Measurements from ENCODE around the gene PPM1A. TPM values are rescaled to one million over a fixed set of nuclear protein-coding genes. Genes with fewer than 3 reads are reported as not detected.

PPM1A gene
- total RNA-seq, 1 donor from 2014 or later = 35.5 TPM

DNA sequence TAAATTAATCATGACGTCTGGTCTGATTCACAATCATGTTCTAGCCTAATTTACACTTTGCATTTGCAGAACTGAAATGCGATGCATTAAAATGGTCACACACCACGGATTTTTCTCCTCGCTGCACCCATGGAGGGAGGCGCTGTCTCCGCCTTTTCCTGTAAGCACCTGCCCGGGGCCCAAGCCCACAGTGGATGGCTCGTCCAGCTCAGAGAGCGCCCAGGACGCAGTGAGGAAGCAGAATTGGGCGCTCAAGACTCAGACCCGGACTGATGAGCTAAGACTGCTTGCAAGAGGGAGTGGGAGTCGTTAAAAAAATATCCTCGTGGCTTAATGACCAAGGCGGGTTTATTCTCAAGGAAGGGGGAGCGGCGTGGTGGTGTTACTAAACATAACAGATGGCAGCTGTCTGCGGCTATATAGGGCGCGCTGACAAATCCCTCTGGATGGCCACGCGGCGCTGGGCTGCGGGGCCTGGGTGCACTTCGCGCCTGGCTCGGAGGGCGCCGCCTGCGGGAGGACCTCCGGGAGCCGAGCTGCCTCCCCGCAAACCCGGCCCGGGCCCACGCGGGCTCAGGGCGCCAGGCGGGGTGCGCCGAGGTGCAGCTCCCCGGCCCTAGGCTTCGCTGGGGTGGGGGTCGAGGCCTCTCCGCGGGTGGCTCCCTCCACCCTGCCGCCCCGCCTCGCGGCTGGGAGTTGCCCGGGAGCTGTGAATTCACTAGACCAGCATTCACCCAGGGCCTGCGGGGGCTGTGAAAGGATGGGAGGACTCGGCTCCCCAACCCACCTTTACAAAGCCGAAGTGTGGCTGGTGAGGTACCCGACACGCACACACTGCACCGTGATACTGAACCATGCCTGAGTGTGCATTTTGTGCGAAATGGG is 78.7 kb downstream of the PPM1A start:
- DNase-seq (ENCODE audit: low read depth) = no peak
- Histone ChIP-seq H3K36me3 (ENCODE audit: control insufficient read depth, insufficient read depth, low read length) (no peaks in the 10 kb centered on the region), H3K27me3 (ENCODE audit: control insufficient read depth, insufficient read depth, low read length) (no peaks in the 10 kb centered on the region), H3K4me3 (ENCODE audit: low read depth, low read length) (peak overlapping the region; percentile 13)
- TF ChIP-seq, protein P1, sequence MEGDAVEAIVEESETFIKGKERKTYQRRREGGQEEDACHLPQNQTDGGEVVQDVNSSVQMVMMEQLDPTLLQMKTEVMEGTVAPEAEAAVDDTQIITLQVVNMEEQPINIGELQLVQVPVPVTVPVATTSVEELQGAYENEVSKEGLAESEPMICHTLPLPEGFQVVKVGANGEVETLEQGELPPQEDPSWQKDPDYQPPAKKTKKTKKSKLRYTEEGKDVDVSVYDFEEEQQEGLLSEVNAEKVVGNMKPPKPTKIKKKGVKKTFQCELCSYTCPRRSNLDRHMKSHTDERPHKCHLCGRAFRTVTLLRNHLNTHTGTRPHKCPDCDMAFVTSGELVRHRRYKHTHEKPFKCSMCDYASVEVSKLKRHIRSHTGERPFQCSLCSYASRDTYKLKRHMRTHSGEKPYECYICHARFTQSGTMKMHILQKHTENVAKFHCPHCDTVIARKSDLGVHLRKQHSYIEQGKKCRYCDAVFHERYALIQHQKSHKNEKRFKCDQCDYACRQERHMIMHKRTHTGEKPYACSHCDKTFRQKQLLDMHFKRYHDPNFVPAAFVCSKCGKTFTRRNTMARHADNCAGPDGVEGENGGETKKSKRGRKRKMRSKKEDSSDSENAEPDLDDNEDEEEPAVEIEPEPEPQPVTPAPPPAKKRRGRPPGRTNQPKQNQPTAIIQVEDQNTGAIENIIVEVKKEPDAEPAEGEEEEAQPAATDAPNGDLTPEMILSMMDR (IDR thresholded peaks at IDR 0.05; ENCODE audit: insufficient read depth, low read length, severe bottlenecking) = no peak
- no peak for FAIRE-seq

DNA sequence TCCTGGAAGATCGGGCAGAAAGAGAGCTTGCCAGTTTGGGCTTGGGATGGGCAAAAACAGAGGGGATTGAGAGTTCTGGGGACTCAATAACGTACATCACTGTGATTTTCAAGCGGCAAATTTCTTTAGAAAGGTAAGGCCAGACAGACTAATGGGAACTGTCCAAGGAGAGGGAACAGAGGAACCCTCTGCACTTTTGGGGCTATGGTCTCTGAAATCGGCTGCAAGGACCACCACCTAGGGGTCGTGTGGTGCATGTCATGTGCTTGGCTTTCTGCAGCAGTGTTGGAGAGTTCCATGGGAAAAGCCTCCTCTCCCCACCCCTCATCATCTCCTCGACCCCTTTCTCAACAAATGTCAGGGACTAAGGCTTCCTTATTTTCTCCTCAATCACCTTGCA is 79.6 kb downstream of the PPM1A start:
- FAIRE-seq (no peak), DNase-seq (ENCODE audit: low read depth) (no peak)
- Histone ChIP-seq H3K36me3 (ENCODE audit: control insufficient read depth, insufficient read depth, low read length) (no peaks in the 10 kb centered on the region), H3K4me3 (ENCODE audit: low read depth, low read length) (no peak overlapping the region), H3K27me3 (ENCODE audit: control insufficient read depth, insufficient read depth, low read length) (no peaks in the 10 kb centered on the region)
- TF ChIP-seq, protein P1 (IDR thresholded peaks at IDR 0.05; ENCODE audit: insufficient read depth, low read length, severe bottlenecking) = no peak

DNA sequence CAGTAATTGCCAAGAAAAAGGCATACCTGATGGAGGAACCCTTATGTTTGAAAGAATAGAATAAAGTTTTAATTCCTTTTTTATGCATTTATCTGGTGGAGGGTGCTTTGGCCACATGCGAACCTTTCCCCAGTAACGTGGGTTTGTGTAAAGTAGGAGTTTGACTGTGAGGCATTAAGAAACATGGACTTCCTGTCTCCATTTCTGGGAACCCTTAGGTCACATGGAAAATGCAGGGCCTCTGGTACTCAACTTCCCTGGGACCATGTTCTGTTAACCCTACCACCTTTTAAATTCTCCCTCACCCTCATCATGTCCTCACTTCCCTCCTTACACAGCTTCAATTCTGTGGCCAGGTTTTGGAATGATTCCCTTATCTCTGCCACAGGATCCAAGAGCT is 80.3 kb downstream of the PPM1A start:
- FAIRE-seq (peak; percentile 43), DNase-seq (ENCODE audit: low read depth) (no peak)
- TF ChIP-seq, protein P1 (IDR thresholded peaks at IDR 0.05; ENCODE audit: insufficient read depth, low read length, severe bottlenecking) = no peak
- Histone ChIP-seq H3K27me3 (ENCODE audit: control insufficient read depth, insufficient read depth, low read length) (no peaks in the 10 kb centered on the region), H3K36me3 (ENCODE audit: control insufficient read depth, insufficient read depth, low read length) (no peaks in the 10 kb centered on the region), H3K4me3 (ENCODE audit: low read depth, low read length) (no peak overlapping the region)

DNA sequence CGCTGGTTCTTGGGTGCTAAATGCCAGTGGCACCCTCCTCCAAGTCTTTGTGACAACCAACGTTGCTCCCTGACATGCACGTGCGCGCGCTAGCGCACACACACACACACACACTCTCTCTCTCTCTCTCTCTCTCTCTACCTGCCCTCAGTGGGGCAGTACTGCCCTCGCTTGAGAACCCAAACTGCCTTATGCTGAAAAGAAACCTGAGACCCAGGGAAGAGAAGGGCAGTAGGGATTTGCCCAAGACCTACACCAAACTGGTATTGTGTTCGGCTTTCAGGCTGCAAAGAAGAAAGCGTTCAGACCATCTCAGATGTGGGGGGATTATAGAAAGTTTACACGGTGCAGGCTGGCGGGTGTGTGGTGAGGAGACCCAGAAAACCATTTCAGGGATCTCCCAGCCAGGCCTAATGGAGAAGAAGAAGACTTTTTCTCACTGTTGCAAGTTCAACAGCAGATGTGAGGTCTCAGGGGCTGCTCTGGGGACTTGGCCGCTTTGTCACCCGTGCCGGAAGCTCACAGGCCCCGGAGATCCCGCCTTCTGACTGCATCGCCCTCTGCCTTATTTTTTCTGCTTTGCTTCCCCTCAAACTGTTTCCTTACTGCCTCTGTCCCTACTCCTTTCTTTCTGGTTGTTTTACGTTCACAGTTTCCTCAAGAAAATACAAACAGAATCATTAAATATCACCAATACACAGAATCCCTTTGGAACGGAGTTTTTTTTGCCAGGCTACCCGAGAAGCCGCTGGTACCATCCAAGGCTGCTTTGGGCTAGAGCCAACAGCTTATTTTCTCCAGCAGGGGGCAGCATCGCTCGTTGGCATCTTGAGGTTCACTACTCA is 82.4 kb downstream of the PPM1A start:
- Histone ChIP-seq H3K4me3 (ENCODE audit: low read depth, low read length) (peak overlapping the region; percentile 38), H3K27me3 (ENCODE audit: control insufficient read depth, insufficient read depth, low read length) (no peaks in the 10 kb centered on the region)
- no peak for FAIRE-seq

DNA sequence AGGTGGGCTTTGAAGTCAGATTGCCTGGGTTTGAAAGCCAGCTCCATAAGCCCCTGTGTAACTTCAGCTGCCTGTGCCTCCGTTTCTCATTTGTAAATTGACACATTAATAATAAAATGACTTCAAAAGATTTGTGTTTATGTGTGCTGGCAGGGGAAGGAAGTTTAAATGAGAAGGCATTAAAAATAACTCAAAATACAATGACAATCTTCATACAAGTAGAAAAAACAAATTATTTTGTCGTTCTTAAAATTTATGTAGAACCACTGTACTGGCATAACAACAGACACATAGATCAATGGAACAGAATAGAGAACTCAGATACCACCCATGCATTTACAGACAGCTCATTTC is 83.0 kb downstream of the PPM1A start:
- no peak for DNase-seq (ENCODE audit: low read depth)
- H3K4me3 ChIP-seq (ENCODE audit: low read depth, low read length) = no peak overlapping the region
- H3K27me3 ChIP-seq (ENCODE audit: control insufficient read depth, insufficient read depth, low read length) = no peaks in the 10 kb centered on the region
- TF ChIP-seq, protein P1 (IDR thresholded peaks at IDR 0.05; ENCODE audit: insufficient read depth, low read length, severe bottlenecking) = no peak
- no peaks in the 10 kb centered on the region for H3K36me3 ChIP-seq (ENCODE audit: control insufficient read depth, insufficient read depth, low read length)
- FAIRE-seq = no peak

More for the DNA sequence above, 82.4 kb downstream of the PPM1A start:
- peak; percentile 42 for DNase-seq (ENCODE audit: low read depth)
- H3K36me3 ChIP-seq (ENCODE audit: control insufficient read depth, insufficient read depth, low read length) = no peaks in the 10 kb centered on the region
- TF ChIP-seq, protein P1 (IDR thresholded peaks at IDR 0.05; ENCODE audit: insufficient read depth, low read length, severe bottlenecking) = peak; percentile 85
